Hematopoietic multipotent progenitor cell treated with erythropoietin and hydrocortisone succinate and interleukin-3 and kit ligand, for 17 days (in vitro differentiated cells): ENCODE data around the gene SLCO4A1.

Experiments used
- DNase-seq: peaks from one replicate; pipeline ENCODE4 v3.0.0-alpha.2; 2015; ENCODE audit warnings: low spot score

Gene SLCO4A1

GRCh38 chr20:62716198-62716940 lies 74.1 kb downstream of the SLCO4A1 start:
- DNase-seq = no peak

DNA sequence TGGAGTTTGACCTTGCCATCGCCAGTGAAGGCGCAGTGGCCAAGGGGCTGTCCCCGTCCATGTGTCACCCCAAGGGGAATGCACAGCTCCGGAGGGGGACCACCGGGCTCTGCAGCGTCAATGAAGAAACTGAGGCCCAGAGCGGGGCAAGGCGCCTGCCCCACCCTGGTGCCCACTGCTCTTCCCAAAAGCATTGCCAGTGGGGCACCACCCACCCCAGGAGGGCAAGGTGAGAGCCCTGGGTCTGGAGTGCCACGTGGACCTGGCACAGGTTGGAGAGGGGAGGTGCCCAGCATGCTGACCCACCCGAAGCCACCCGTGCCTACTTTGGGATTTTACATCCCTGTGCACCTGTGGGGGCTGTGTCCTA lies 74.6 kb downstream of the SLCO4A1 start:
- no peak for DNase-seq

GRCh38 chr20:62717933-62718332 lies 75.6 kb downstream of the SLCO4A1 start:
- no peak for DNase-seq

DNA sequence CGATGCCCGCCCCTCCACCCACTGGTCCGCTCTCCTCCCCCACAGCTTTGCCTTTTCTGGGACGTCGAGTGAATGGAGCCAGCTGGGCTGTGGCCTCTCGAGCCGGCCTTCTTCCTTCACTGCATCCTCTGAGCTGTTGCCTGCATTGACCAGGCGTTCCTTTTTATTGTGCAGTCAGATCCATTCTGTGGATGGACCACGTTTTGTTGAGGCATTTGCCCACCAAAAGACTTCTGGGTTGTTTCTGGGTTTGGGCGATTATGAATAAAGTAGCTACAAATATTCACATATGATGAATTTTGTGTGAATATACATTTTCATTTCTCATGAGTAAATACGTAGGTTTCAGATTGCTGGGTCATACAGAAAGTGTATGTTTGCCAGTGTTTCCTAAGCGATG lies 76.2 kb downstream of the SLCO4A1 start:
- DNase-seq = no peak

- no peak for DNase-seq
These were observed 77.1 kb downstream of the SLCO4A1 start for GRCh38 chr20:62719250-62719935.
